ENCODE results near the gene RNLS. TPM values are rescaled to one million over a fixed set of nuclear protein-coding genes. Genes with fewer than 3 reads are reported as not detected.
A peak's percentile ranks its signal among the peaks of the same experiment; 100 is the strongest.

The RNLS gene
- total RNA-seq, 1 experiment from 2014 or later, result 50.9 TPM

- no peak for DNase-seq (ENCODE audit: low read depth, low spot score)
- in situ Hi-C loops (cut with HindIII; ENCODE audit: low pct_unique_long_range_greater_than_20kb, low sequenced_read_pairs), result no loop called here
Observed at GRCh38 chr10:88347597-88348304, 235.4 kb downstream of the RNLS start.

GRCh38 chr10:88347022-88347421 is 236.1 kb downstream of the RNLS start:
- DNase-seq (ENCODE audit: low read depth, low spot score), result no peak
- in situ Hi-C loops (cut with HindIII; ENCODE audit: low pct_unique_long_range_greater_than_20kb, low sequenced_read_pairs), result no loop called here

GRCh38 chr10:88346144-88346977 is 236.8 kb downstream of the RNLS start:
- in situ Hi-C loops (cut with HindIII; ENCODE audit: low pct_unique_long_range_greater_than_20kb, low sequenced_read_pairs), result no loop called here
- DNase-seq (ENCODE audit: low read depth, low spot score), result no peak

GRCh38 chr10:88343761-88344484 is 239.2 kb downstream of the RNLS start:
- in situ Hi-C loops (cut with HindIII; ENCODE audit: low pct_unique_long_range_greater_than_20kb, low sequenced_read_pairs), result no loop called here

GRCh38 chr10:88342733-88343310 is 240.3 kb downstream of the RNLS start:
- in situ Hi-C loops (cut with HindIII; ENCODE audit: low pct_unique_long_range_greater_than_20kb, low sequenced_read_pairs), result no loop called here
- no peak for DNase-seq (ENCODE audit: low read depth, low spot score)

More at GRCh38 chr10:88343761-88344484, 239.2 kb downstream of the RNLS start:
- no peak for DNase-seq (ENCODE audit: low read depth, low spot score)

- DNase-seq (ENCODE audit: low read depth, low spot score), result no peak
- in situ Hi-C loops (cut with HindIII; ENCODE audit: low pct_unique_long_range_greater_than_20kb, low sequenced_read_pairs), result no loop called here
Observed at GRCh38 chr10:88337134-88337533, 246.0 kb downstream of the RNLS start.

- in situ Hi-C loops (cut with HindIII; ENCODE audit: low pct_unique_long_range_greater_than_20kb, low sequenced_read_pairs), result no loop called here
- no peak for DNase-seq (ENCODE audit: low read depth, low spot score)
Observed at GRCh38 chr10:88336334-88336733, 246.8 kb downstream of the RNLS start.

GRCh38 chr10:88333248-88333630 is 249.9 kb downstream of the RNLS start:
- in situ Hi-C loops (cut with HindIII; ENCODE audit: low pct_unique_long_range_greater_than_20kb, low sequenced_read_pairs), result no loop called here
- no peak for DNase-seq (ENCODE audit: low read depth, low spot score)

- DNase-seq (ENCODE audit: low read depth, low spot score), result no peak
- in situ Hi-C loops (cut with HindIII; ENCODE audit: low pct_unique_long_range_greater_than_20kb, low sequenced_read_pairs), result no loop called here
Observed at GRCh38 chr10:88332503-88333247, 250.4 kb downstream of the RNLS start.

- DNase-seq (ENCODE audit: low read depth, low spot score), result peak; percentile 9
- in situ Hi-C loops (cut with HindIII; ENCODE audit: low pct_unique_long_range_greater_than_20kb, low sequenced_read_pairs), result no loop called here
Observed at GRCh38 chr10:88330174-88330573, 252.9 kb downstream of the RNLS start.

GRCh38 chr10:88322324-88323063 is 260.6 kb downstream of the RNLS start:
- in situ Hi-C loops (cut with HindIII; ENCODE audit: low pct_unique_long_range_greater_than_20kb, low sequenced_read_pairs), result no loop called here

GRCh38 chr10:88319960-88320517 is 263.1 kb downstream of the RNLS start:
- in situ Hi-C loops (cut with HindIII; ENCODE audit: low pct_unique_long_range_greater_than_20kb, low sequenced_read_pairs), result no loop called here
- DNase-seq (ENCODE audit: low read depth, low spot score), result no peak

More at GRCh38 chr10:88322324-88323063, 260.6 kb downstream of the RNLS start:
- DNase-seq (ENCODE audit: low read depth, low spot score), result no peak

- in situ Hi-C loops (cut with HindIII; ENCODE audit: low pct_unique_long_range_greater_than_20kb, low sequenced_read_pairs), result no loop called here
- no peak for DNase-seq (ENCODE audit: low read depth, low spot score)
Observed at GRCh38 chr10:88318803-88319202, 264.3 kb downstream of the RNLS start.

GRCh38 chr10:88317099-88317498 is 266.0 kb downstream of the RNLS start:
- DNase-seq (ENCODE audit: low read depth, low spot score), result no peak
- in situ Hi-C loops (cut with HindIII; ENCODE audit: low pct_unique_long_range_greater_than_20kb, low sequenced_read_pairs), result no loop called here

- in situ Hi-C loops (cut with HindIII; ENCODE audit: low pct_unique_long_range_greater_than_20kb, low sequenced_read_pairs), result no loop called here
- DNase-seq (ENCODE audit: low read depth, low spot score), result no peak
Observed at GRCh38 chr10:88316292-88316861, 266.7 kb downstream of the RNLS start.

GRCh38 chr10:88315755-88316154 is 267.4 kb downstream of the RNLS start:
- no peak for DNase-seq (ENCODE audit: low read depth, low spot score)
- in situ Hi-C loops (cut with HindIII; ENCODE audit: low pct_unique_long_range_greater_than_20kb, low sequenced_read_pairs), result no loop called here
